ENCODE data around the gene DTNB.
"Not testable (repeated sequence)": the region's sequence is repeated elsewhere in the genome, so short reads cannot be mapped to it uniquely, and the experiment has no call there.

Gene DTNB

GRCh38 chr2:25417715-25418369 lies 255.5 kb downstream of the DTNB start:
- no peak for DNase-seq (ENCODE audit: low spot score)

- no peak for DNase-seq (ENCODE audit: low spot score)
These were observed 256.7 kb downstream of the DTNB start for GRCh38 chr2:25416674-25417073.

GRCh38 chr2:25414781-25415180 lies 258.6 kb downstream of the DTNB start:
- no peak for DNase-seq (ENCODE audit: low spot score)

- not testable (repeated sequence) for DNase-seq (ENCODE audit: low spot score)
These were observed 260.0 kb downstream of the DTNB start for GRCh38 chr2:25413409-25413808.

- DNase-seq (ENCODE audit: low spot score), result no peak
These were observed 261.6 kb downstream of the DTNB start for GRCh38 chr2:25411753-25412152.

GRCh38 chr2:25411281-25411680 lies 262.1 kb downstream of the DTNB start:
- no peak for DNase-seq (ENCODE audit: low spot score)

GRCh38 chr2:25410370-25410769 lies 263.0 kb downstream of the DTNB start:
- DNase-seq (ENCODE audit: low spot score), result no peak

- no peak for DNase-seq (ENCODE audit: low spot score)
These were observed 263.9 kb downstream of the DTNB start for GRCh38 chr2:25409468-25409867.

GRCh38 chr2:25409044-25409443 lies 264.3 kb downstream of the DTNB start:
- DNase-seq (ENCODE audit: low spot score), result no peak

GRCh38 chr2:25405611-25406295 lies 267.6 kb downstream of the DTNB start:
- no peak for DNase-seq (ENCODE audit: low spot score)

GRCh38 chr2:25403120-25403760 lies 270.1 kb downstream of the DTNB start:
- not testable (repeated sequence) for DNase-seq (ENCODE audit: low spot score)

GRCh38 chr2:25402477-25402876 lies 270.9 kb downstream of the DTNB start:
- no peak for DNase-seq (ENCODE audit: low spot score)

GRCh38 chr2:25401307-25402026 lies 271.9 kb downstream of the DTNB start:
- no peak for DNase-seq (ENCODE audit: low spot score)

- DNase-seq (ENCODE audit: low spot score), result no peak
These were observed 272.7 kb downstream of the DTNB start for GRCh38 chr2:25400576-25401216.

GRCh38 chr2:25400169-25400568 lies 273.2 kb downstream of the DTNB start:
- DNase-seq (ENCODE audit: low spot score), result no peak

GRCh38 chr2:25398534-25398933 lies 274.8 kb downstream of the DTNB start:
- DNase-seq (ENCODE audit: low spot score), result no peak

GRCh38 chr2:25397777-25398176 lies 275.6 kb downstream of the DTNB start:
- DNase-seq (ENCODE audit: low spot score), result no peak

GRCh38 chr2:25389161-25389560 lies 284.2 kb downstream of the DTNB start:
- no peak for DNase-seq (ENCODE audit: low spot score)

- DNase-seq (ENCODE audit: low spot score), result no peak
These were observed 284.9 kb downstream of the DTNB start for GRCh38 chr2:25388491-25388890.

GRCh38 chr2:25387876-25388449 lies 285.4 kb downstream of the DTNB start:
- no peak for DNase-seq (ENCODE audit: low spot score)

GRCh38 chr2:25386971-25387875 lies 286.2 kb downstream of the DTNB start:
- no peak for DNase-seq (ENCODE audit: low spot score)
